Adrenal gland (tissue), 12 donors: ENCODE results near the gene AK3. TPM values are rescaled to one million over a fixed set of nuclear protein-coding genes. Genes with fewer than 3 reads are reported as not detected.

Experiments
- DNase-seq, 7 donors: peaks; one replicate each; pipeline ENCODE4 v3.0.0-alpha.2; 2019 to 2020
- H3K27ac ChIP-seq, 5 donors: fragments of 200-600 bp; sonication (generic) in 4 of 5; 1 replicate in 3 of 5; 2 replicates in 2 of 5; pipeline versions ENCODE4 v1.5.1 to v1.8.0; 2016 to 2020; ENCODE audit warnings: mild to moderate bottlenecking in 1 of 5
- H3K27me3 ChIP-seq: fragments of 200-600 bp; 2 replicates; pipeline ENCODE4 v1.8.0; 2021
- H3K36me3 ChIP-seq, 2 donors: fragments of 200-600 bp; replicated peaks in 1 of 2; 1 replicate in 1 of 2; 2 replicates in 1 of 2; pipeline versions ENCODE4 v1.5.1 to v1.8.0; 2018 to 2022
- H3K4me1 ChIP-seq, 2 donors: fragments of 200-600 bp; replicated peaks in 1 of 2; 1 replicate in 1 of 2; 2 replicates in 1 of 2; pipeline versions ENCODE4 v1.5.1 to v1.8.0; 2018 to 2021
- H3K4me3 ChIP-seq, 4 donors: fragments of 200-600 bp; sonication (generic) in 3 of 4; one replicate each; pipeline ENCODE4 v1.5.1; 2016 to 2018
- H3K9me3 ChIP-seq, 3 donors: fragments of 200-600 bp; sonication (generic) in 1 of 3; replicated peaks in 1 of 3; 1 replicate in 2 of 3; 2 replicates in 1 of 3; pipeline versions ENCODE4 v1.5.1 to v1.8.0; 2016 to 2021
- CTCF ChIP-seq, 6 experiments: fragments of 450-650 bp in 4 of 6; fragments of 200-600 bp in 2 of 6; sonication (generic) in 1 of 6; IDR thresholded peaks; 1 replicate in 5 of 6; 2 replicates in 1 of 6; pipeline versions ENCODE4 v1.5.1 to v1.8.0; 2016 to 2021; ENCODE audit warnings: antibody characterized with exemption in 6 of 6, mild to moderate bottlenecking in 2 of 6, moderate library complexity in 1 of 6
- POLR2A ChIP-seq, 2 donors: fragments of 450-650 bp; IDR thresholded peaks; one replicate each; pipeline ENCODE4 v1.6.1; 2017; ENCODE audit warnings: antibody characterized with exemption in 2 of 2, mild to moderate bottlenecking in 2 of 2, moderate library complexity in 1 of 2
- WGBS, 4 donors: extraction: QIAGEN DNeasy Blood & Tissue Kit in 2 of 4; methylation state at CpG; one replicate each; pipeline versions ENCODE4 v1.1.5 to v1.1.7; 2013 to 2017; 5-methylcytosine and 5-hydroxymethylcytosine counted together
- intact Hi-C, 2 donors: fragments of 100-400 bp; cut with DNase I; formaldehyde crosslinking; loops; one replicate each; pipeline versions ENCODE4 v1.14.1 to v1.15.0; 2022 to 2023
- polyA plus RNA-seq, 3 donors: library from polyadenylated mRNA; stranded (reverse); fragments of 200-250 nt in 2 of 3; fragments of 350-450 nt in 1 of 3; fragmentation: Illumina TruSeq in 1 of 3; extraction: RNeasy Lipid Tissue Mini Kit (QIAGEN cat#74804) in 1 of 3; gene quantifications; one replicate each; pipeline ENCODE4 v1.2.3, GENCODE V29; 2013 to 2014
- total RNA-seq, 9 donors: library from RNA; depleted of rRNA in 4 of 9; stranded (reverse); fragments of >200 nt in 4 of 9; fragments of 120-200 nt in 1 of 9; fragmentation: NEBNext Ultra II Directional in 1 of 9; extraction: Animal tissue kit (Norgen Biotek cat#: 25700) in 1 of 9; gene quantifications; one replicate each; pipeline versions ENCODE4 v1.1.0 to v1.2.4, GENCODE V29; 2013 to 2023
- donor health status: healthy with polysubstance abuse.
- donor health status: Bipolar disorder and iron deficiency.
- donor health status: DM: yes; HTN: yes; CAD: no.
- donor health status: DM: no; HTN: no; CAD: no.
- donor health status: DM: no; HTN: no; CAD: no.
- donor health status: DM: yes; HTN: yes; CAD: no.

Gene AK3
- total and polyA plus RNA-seq, 12 donors, result 31.6 to 237 (median 113) TPM

GRCh38 chr9:4774209-4774608 is 33.2 kb upstream of the AK3 start:
- intact Hi-C loops, result no loop called here
- Histone ChIP-seq H3K36me3 (no peaks in the 10 kb centered on the region), H3K9me3 (no peaks in the 10 kb centered on the region), H3K4me1 (peaks cover 7 to 11% of the 10 kb centered on the region in 2 donors), H3K4me3 (no peak overlapping the region), H3K27me3 (no peaks in the 10 kb centered on the region), H3K27ac (peak overlapping the region in 1 of 5 donors; percentile 1)
- WGBS, 4 donors, result 16 to 31% (median 24%) methylated on average over 1 of the region's 1 CpG
- peak; percentile 40 to 85 (median 78) for DNase-seq
- no peak for TF ChIP-seq POLR2A (IDR thresholded peaks at IDR 0.05)
- no peak for TF ChIP-seq CTCF (IDR thresholded peaks at IDR 0.05)

- H3K36me3 ChIP-seq, result no peaks in the 10 kb centered on the region
- intact Hi-C loops, result no loop called here
- TF ChIP-seq POLR2A (IDR thresholded peaks at IDR 0.05), result no peak
- no peak for TF ChIP-seq CTCF (IDR thresholded peaks at IDR 0.05)
- no peak for DNase-seq
- H3K27me3 ChIP-seq, result no peaks in the 10 kb centered on the region
- no peak overlapping the region for H3K4me3 ChIP-seq
- peaks cover 7 to 11% of the 10 kb centered on the region in 2 donors for H3K4me1 ChIP-seq
- H3K9me3 ChIP-seq, result no peaks in the 10 kb centered on the region
- 90 to 97% (median 95%) methylated on average over 1 of the region's 1 CpG for WGBS, 4 donors
- H3K27ac ChIP-seq, result no peak overlapping the region
These were observed 30.8 kb upstream of the AK3 start for GRCh38 chr9:4771788-4772187.

GRCh38 chr9:4769321-4770080 is 28.5 kb upstream of the AK3 start:
- H3K9me3 ChIP-seq, result no peaks in the 10 kb centered on the region

GRCh38 chr9:4768681-4769080 is 27.7 kb upstream of the AK3 start:
- no peaks in the 10 kb centered on the region for H3K36me3 ChIP-seq
- intact Hi-C loops, result loop anchor here (10.0 kb wide), 4 partner anchors 216 to 826 kb away; partner anchors contain the start of genes JAK2 (in 1 of the 2) and PLGRKT (in 1 of the 2)

More at GRCh38 chr9:4769321-4770080, 28.5 kb upstream of the AK3 start:
- Histone ChIP-seq H3K27me3 (no peaks in the 10 kb centered on the region), H3K36me3 (no peaks in the 10 kb centered on the region), H3K27ac (no peak overlapping the region), H3K4me1 (peaks cover 7 to 11% of the 10 kb centered on the region in 2 donors), H3K4me3 (no peak overlapping the region)
- TF ChIP-seq POLR2A (IDR thresholded peaks at IDR 0.05), result no peak
- no peak for TF ChIP-seq CTCF (IDR thresholded peaks at IDR 0.05)
- intact Hi-C loops, result loop anchor here (10.0 kb wide), 4 partner anchors 215 to 825 kb away; partner anchors contain the start of genes JAK2 (in 1 of the 2) and PLGRKT (in 1 of the 2)
- WGBS, 4 donors, result 72 to 85% (median 80%) methylated on average over 6 to 7 of the region's 7 CpGs
- no peak for DNase-seq

More at GRCh38 chr9:4768681-4769080, 27.7 kb upstream of the AK3 start:
- DNase-seq, result no peak
- no peaks in the 10 kb centered on the region for H3K9me3 ChIP-seq
- H3K27ac ChIP-seq, result no peak overlapping the region
- H3K27me3 ChIP-seq, result no peaks in the 10 kb centered on the region
- peaks cover 3% of the 10 kb centered on the region in 2 donors for H3K4me1 ChIP-seq
- no peak for TF ChIP-seq POLR2A (IDR thresholded peaks at IDR 0.05)
- no peak for TF ChIP-seq CTCF (IDR thresholded peaks at IDR 0.05)
- no peak overlapping the region for H3K4me3 ChIP-seq
